ENCODE data around the gene URAD. TPM values are rescaled to one million over a fixed set of nuclear protein-coding genes. Genes with fewer than 3 reads are reported as not detected.
A peak's percentile ranks its signal among the peaks of the same experiment; 100 is the strongest.

URAD gene
- total and polyA plus RNA-seq, 8 donors = 0.31 TPM; not detected in 7

DNA sequence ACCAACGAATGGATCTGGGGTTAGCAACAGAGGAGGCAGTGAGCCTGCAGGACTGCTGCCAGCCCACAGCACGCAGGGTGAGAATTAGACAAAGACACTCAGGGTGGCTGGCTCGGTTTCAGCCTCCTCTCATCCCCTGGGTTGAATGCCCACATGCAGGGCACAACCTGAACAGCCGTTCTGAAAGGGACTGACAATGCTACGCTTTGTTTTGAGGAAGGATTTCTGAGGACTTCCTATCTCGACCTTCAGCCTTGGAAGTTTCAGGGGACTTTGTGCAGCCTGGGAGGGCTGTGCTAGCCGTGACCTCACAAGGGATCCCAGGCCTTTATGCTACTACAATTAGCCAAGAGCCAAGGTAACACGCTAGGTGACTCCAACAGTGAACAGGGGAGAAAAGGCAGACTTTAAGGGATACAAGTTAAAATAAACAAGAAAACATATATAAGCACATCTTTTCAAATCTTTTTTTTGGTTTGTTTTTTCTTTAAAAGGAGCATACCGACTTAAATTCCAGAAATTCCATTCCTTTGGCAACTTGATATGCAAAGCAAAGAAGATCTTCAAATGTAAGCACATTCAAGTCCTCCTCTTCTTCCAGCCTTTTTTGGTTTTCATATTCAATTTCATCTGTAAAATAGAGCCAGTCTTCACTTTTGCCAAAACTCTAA is 34.5 kb upstream of the URAD start:
- Histone ChIP-seq H3K4me3 (no peak overlapping the region), H3K4me1 (peaks cover 0 to 3% (median 0%) of the 10 kb centered on the region in 3 donors), H3K27ac (peak overlapping the region in 3 of 4 donors; percentile 33 to 50 (median 37)), H3K27me3 (no peaks in the 10 kb centered on the region), H3K9me3 (no peaks in the 10 kb centered on the region), H3K36me3 (no peaks in the 10 kb centered on the region)
- intact Hi-C loops (cut with DNase I) = no loop called here
- WGBS, 2 donors = 45 to 48% methylated on average over 9 of the region's 9 CpGs
- peak in 3 of 4 donors; percentile 46 to 72 (median 65) for ATAC-seq
- DNase-seq = peak in 3 of 6 donors; percentile 22 to 35 (median 23)
- no peak for FAIRE-seq
- TF ChIP-seq, protein P1, sequence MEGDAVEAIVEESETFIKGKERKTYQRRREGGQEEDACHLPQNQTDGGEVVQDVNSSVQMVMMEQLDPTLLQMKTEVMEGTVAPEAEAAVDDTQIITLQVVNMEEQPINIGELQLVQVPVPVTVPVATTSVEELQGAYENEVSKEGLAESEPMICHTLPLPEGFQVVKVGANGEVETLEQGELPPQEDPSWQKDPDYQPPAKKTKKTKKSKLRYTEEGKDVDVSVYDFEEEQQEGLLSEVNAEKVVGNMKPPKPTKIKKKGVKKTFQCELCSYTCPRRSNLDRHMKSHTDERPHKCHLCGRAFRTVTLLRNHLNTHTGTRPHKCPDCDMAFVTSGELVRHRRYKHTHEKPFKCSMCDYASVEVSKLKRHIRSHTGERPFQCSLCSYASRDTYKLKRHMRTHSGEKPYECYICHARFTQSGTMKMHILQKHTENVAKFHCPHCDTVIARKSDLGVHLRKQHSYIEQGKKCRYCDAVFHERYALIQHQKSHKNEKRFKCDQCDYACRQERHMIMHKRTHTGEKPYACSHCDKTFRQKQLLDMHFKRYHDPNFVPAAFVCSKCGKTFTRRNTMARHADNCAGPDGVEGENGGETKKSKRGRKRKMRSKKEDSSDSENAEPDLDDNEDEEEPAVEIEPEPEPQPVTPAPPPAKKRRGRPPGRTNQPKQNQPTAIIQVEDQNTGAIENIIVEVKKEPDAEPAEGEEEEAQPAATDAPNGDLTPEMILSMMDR (IDR thresholded peaks at IDR 0.05) = no peak

DNA sequence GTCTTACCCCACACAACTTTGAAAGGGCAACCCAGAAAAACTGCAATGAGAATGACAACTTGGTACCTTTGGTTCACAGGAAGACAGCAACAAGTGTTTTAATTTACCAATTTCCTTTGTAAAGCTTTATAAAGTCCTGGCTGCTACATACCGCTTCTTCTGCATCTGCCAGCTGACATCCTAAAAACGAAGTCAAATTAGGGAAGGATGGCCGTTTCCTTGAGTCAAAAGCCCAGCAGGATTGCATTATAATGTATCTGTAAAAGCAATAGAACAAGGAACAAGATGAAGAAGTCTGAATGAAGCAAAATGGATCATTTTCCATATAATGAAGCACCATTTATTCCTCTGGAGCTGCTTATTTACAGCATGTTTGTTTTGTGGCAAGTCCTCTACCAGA is 25.8 kb upstream of the URAD start:
- intact Hi-C loops (cut with DNase I) = no loop called here
- H3K4me1 ChIP-seq = no peaks in the 10 kb centered on the region
- H3K27me3 ChIP-seq = no peaks in the 10 kb centered on the region
- 57 to 63% methylated on average over 3 of the region's 3 CpGs for WGBS, 2 donors
- no peak overlapping the region for H3K4me3 ChIP-seq
- FAIRE-seq (no peak), DNase-seq (no peak), ATAC-seq (no peak)
- TF ChIP-seq, protein P1 (IDR thresholded peaks at IDR 0.05) = no peak
- H3K36me3 ChIP-seq = no peaks in the 10 kb centered on the region
- H3K9me3 ChIP-seq = no peaks in the 10 kb centered on the region
- no peak overlapping the region for H3K27ac ChIP-seq

DNA sequence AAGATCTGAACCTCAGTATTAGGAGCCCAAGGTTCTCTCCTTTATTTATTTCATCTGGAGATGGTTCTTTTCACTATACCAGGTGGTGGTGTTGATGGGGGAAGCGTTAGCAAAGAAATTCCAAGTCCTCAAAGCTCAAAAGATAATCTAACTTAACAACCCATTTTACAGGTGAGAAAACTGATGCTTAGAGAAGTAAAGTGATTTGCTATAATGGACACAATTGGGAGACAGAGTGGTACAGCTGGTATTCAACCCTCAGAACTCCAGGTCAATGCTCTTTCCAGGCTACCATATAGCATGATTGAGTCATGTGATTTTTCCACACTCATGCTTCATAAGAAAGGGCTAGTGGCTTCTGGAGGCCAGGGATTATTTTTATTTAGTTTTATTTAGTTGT is 25.0 kb upstream of the URAD start:
- ATAC-seq = no peak
- no peaks in the 10 kb centered on the region for H3K27me3 ChIP-seq
- TF ChIP-seq, protein P1 (IDR thresholded peaks at IDR 0.05) = no peak

DNA sequence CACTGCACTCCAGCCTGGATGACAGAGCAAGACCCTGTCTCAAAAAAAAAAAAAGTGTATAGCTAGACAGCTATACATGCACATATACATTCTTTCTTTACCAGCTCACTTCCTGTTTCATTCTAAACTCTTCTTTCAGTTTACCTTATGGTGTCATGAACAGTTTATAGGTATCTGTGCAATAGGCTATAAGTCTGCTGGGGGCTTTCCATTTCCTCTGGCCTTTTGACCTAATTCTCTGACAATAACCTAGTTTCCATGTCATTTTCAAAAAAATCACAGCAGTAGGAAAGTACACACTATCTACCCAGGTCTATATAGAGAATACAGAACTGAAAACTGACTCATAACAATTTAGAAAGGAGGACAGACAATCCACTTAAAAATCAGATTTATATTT is 24.4 kb upstream of the URAD start:
- no peak overlapping the region for H3K4me3 ChIP-seq
- H3K36me3 ChIP-seq = no peaks in the 10 kb centered on the region
- H3K9me3 ChIP-seq = no peaks in the 10 kb centered on the region
- ATAC-seq = no peak
- intact Hi-C loops (cut with DNase I) = no loop called here
- no peaks in the 10 kb centered on the region for H3K27me3 ChIP-seq
- TF ChIP-seq, protein P1 (IDR thresholded peaks at IDR 0.05) = no peak
- no peaks in the 10 kb centered on the region for H3K4me1 ChIP-seq
- FAIRE-seq = no peak
- H3K27ac ChIP-seq = no peak overlapping the region
- no peak for DNase-seq

More for the DNA sequence above, 25.0 kb upstream of the URAD start:
- Histone ChIP-seq H3K4me3 (no peak overlapping the region), H3K27ac (no peak overlapping the region), H3K9me3 (no peaks in the 10 kb centered on the region), H3K4me1 (no peaks in the 10 kb centered on the region), H3K36me3 (no peaks in the 10 kb centered on the region)
- DNase-seq = no peak
- intact Hi-C loops (cut with DNase I) = no loop called here
- 76 to 91% methylated on average over 1 of the region's 1 CpG for WGBS, 2 donors
- FAIRE-seq = no peak

DNA sequence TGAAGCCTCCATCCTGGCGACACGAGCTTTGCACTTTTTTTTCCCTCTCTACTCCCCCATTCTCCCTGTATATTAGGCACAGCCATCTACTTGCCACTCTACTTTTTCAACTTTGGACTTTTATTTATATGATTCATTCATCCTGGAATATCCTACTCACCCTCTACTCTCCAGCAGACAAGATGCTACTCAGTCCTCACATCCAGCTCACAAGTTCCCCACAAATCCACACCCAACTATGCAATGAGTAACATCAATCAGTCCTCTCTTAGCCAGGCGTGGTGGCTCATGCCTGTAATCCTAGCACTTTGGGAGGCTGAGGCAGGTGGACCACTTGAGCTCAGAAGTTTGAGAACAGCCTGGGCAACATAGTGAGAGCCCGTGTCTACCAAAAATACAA is 23.9 kb upstream of the URAD start:
- ATAC-seq (no peak), DNase-seq (no peak), FAIRE-seq (no peak)
- Histone ChIP-seq H3K4me1 (no peaks in the 10 kb centered on the region), H3K36me3 (no peaks in the 10 kb centered on the region), H3K9me3 (no peaks in the 10 kb centered on the region), H3K4me3 (no peak overlapping the region), H3K27ac (no peak overlapping the region), H3K27me3 (no peaks in the 10 kb centered on the region)
- TF ChIP-seq, protein P1 (IDR thresholded peaks at IDR 0.05) = no peak
- intact Hi-C loops (cut with DNase I) = no loop called here
- WGBS, 2 donors = 72 to 79% methylated on average over 4 of the region's 4 CpGs

Measured in pancreas (tissue), 10 donors.